ENCODE measurements around the gene LORICRIN.

LORICRIN gene

DNA sequence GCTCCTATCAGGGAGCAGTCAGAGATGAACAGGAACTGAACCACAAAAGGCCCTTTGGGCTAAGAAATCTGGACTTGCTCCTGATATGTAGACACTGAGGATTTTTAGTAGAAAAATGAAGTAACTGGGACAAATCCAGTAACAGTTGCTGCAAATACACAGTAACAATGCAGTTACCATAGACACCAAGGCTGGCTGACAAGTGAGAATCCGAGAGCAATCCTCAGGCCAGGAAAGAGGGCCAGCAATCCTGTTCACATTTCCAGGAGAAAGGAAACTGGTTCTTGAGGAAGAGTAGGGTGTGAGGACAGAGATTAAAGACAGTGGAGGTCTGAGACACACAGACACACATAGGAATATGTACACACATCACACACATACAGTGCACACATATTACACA is 9.3 kb upstream of the LORICRIN start:
- DNase-seq (ENCODE audit: low spot score): no peak

GRCh38 chr1:153251087-153251486 is 8.4 kb upstream of the LORICRIN start:
- DNase-seq (ENCODE audit: low spot score): no peak

GRCh38 chr1:153251562-153251961 is 7.9 kb upstream of the LORICRIN start:
- no peak for DNase-seq (ENCODE audit: low spot score)

DNA sequence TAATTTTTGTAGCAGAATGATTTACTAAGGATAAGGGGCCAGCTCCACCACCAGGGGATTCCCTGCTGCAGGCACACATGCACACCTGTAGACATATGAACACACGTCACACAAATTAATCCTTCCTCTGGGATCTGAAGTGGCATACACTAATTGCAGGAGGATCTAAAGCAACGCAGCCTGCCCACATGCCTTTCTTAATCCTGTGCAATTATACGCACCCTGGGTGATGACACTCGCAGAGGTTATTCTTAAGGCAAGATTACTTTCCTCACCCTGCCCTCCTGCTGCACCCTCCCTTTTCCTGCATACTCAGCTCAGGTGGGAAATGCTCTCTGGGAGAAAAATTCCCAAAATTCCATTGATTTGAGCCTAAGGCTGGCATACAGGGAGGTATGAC is 7.5 kb upstream of the LORICRIN start:
- no peak for DNase-seq (ENCODE audit: low spot score)

- no peak for DNase-seq (ENCODE audit: low spot score)
Observed at GRCh38 chr1:153253076-153253475, 6.4 kb upstream of the LORICRIN start.

DNA sequence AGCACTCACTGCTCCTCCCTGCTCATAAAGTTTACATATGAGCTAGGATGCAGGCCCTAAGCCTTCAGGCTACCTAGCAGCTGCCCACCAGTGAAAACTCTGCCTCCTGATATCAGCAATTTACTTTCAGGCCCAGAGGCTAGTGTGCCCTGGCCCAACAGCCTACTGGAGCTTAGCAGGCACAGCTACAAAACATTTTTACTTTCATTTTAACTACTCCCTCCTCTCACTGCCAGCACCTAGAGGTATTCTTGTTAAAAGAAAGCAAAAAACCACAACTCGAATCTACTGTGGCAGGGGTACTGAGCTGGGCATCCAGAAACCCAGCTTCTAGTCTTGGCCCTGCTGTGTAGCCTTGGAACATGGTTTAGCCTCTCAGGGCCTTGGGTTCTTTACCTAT is 5.8 kb upstream of the LORICRIN start:
- no peak for DNase-seq (ENCODE audit: low spot score)

DNA sequence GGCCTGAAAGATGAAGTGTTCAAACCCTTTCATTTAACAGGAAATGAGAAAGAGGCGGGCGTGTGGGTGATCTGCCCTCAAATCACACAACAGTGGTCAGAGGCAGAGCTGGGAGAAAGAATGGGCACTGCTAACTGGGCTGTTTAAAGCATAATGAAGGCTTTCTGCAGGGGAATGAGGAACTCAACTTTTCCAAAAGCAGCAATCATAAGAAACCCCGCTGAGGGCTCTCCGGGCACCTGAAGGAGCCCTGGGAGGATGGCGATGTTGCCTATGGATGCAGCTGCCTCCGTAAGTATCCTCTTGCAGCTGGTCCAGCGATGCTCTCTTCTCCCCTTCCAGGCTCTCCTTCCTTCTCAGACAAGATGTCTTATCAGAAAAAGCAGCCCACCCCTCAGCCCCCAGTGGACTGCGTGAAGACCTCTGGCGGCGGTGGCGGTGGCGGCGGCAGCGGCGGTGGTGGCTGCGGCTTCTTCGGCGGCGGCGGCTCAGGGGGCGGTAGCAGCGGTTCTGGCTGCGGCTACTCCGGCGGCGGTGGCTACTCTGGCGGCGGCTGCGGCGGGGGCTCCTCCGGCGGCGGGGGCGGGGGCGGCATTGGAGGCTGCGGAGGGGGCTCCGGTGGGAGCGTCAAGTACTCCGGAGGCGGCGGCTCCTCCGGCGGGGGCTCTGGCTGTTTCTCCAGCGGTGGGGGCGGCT is 1.2 kb downstream of the LORICRIN start:
- no peak for DNase-seq (ENCODE audit: low spot score)

DNA sequence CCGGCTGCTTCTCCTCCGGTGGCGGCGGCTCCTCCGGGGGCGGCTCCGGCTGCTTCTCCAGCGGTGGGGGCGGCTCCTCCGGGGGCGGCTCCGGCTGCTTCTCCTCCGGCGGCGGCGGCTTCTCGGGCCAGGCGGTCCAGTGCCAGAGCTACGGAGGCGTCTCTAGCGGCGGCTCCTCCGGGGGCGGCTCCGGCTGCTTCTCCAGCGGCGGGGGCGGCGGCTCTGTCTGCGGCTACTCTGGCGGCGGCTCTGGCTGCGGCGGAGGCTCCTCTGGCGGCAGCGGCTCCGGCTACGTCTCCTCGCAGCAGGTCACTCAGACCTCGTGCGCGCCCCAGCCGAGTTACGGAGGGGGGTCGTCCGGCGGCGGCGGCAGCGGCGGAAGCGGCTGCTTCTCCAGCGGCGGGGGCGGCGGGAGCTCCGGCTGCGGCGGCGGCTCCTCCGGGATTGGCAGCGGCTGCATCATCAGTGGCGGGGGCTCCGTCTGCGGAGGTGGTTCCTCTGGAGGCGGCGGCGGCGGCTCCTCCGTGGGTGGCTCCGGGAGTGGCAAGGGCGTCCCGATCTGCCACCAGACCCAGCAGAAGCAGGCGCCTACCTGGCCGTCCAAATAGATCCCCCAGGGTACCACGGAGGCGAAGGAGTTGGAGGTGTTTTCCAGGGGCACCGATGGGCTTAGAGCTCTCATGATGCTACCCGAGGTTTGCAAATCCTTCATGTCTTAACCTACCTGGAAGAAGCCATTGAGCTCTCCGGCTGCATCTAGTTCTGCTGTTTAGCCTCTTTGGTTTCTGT is 2.0 kb downstream of the LORICRIN start:
- no peak for DNase-seq (ENCODE audit: low spot score)

- DNase-seq (ENCODE audit: low spot score): no peak
Observed at GRCh38 chr1:153262070-153262366, 2.5 kb downstream of the LORICRIN start.

- DNase-seq (ENCODE audit: low spot score): no peak
Observed at GRCh38 chr1:153262462-153263157, 3.1 kb downstream of the LORICRIN start.

GRCh38 chr1:153265457-153265856 is 6.0 kb downstream of the LORICRIN start:
- DNase-seq (ENCODE audit: low spot score): no peak

GRCh38 chr1:153271711-153272110 is 12.2 kb downstream of the LORICRIN start:
- no peak for DNase-seq (ENCODE audit: low spot score)

- no peak for DNase-seq (ENCODE audit: low spot score)
Observed at GRCh38 chr1:153272186-153272585, 12.7 kb downstream of the LORICRIN start.

DNA sequence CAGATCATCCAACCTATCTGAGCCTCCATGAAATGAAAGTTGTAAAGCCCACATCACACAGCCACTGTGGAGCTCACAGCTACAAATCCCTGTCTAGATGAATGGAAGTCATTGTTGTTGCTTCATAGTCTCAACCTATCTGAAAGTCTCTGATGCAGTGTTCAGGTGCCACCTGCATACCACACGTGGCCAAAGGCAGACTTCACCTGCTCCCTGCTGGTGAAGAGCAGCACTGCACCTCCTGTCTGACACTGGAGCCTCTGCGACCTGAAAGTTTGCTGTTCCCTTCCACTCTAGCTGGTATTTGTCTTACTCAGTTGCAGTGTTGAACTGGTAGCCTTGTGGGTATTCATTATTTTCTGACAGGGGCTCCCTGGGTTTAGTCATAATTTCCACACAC is 18.4 kb downstream of the LORICRIN start:
- no peak for DNase-seq (ENCODE audit: low spot score)

DNA sequence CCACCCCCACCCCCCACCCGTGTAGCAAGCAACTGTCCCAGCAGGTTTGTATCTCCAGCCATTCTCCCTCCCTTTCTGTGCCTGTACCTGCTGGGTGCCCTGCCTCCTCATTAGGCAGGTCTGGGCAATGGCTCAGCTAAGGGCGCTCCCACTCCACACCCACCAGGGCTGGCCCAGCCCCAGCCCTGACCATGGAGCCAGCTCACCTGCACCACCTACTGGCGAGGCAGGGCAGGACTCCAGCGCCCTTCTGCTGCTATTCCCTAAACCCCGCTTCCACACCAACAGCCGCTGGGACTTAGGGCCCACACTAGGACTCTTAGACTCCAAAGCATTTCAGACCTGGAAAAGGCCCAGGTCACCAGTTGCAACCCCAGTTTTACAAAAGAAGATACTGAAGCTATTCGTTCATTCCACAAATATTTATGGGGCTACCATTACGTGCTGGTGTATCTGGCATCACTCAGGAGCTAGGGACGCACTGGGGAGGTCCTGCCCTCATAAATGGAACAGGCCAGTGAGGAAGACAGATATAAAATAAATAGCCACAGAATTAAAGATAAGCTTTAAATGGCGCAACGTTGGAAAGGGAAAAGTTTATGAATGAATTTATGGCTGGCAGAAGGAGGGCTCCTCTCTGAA is 29.3 kb downstream of the LORICRIN start:
- no peak for DNase-seq (ENCODE audit: low spot score)

DNA sequence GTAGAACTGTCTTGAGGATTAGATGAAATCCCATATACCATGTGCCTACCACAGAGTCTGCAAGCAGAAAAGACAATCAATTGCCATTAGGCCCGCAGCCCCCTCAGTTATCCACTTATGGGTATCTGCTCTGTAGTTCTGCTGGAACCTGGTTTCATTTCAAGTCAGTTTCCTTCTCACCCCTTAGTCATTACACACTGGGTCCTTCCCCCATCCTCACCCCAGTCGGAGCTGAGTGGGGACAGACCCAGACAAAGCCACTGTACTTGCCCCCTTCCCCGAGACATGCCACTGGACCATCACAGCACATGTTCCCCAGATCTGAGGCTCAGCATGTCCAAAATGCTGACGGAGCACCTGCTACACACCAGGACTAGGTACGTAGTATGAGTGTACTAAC is 32.0 kb downstream of the LORICRIN start:
- DNase-seq (ENCODE audit: low spot score): no peak

- DNase-seq (ENCODE audit: low spot score): no peak
Observed at GRCh38 chr1:153292185-153292584, 32.7 kb downstream of the LORICRIN start.

DNA sequence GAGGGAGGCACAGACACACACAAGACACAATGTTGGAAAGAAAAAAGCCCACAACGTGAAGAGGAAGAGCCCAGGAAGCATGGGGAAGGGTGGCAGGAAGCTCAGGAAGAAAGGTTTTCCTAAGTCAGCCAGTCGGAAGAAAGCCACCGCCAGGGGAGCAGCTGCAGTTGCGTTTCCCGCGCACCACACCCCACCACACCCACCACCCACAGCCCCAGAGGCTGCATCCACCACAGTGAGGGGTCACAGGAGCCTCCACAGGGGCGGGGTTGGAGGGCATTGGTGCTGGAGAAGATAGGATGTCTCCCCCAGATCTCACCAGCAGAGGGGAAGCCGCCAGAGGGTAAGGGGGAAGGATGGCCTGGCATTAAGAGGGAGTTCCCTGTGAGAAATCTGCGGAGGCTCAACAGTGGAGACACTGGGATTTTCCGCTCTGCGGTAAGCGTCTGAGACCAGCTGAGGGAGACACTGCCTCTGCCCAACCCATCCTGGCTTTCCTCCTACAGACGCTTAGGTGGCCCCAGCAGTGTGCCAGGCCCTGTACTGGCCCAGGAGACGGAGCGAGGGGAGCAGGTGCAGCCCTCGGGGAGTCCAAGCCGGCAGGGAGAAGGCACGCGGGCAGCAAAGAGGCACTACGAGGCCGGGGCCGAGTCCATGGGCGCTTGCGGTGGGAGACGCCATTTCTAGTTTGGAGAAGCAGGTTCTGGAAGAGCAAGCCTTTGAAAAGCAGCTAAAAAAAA is 33.4 kb downstream of the LORICRIN start:
- no peak for DNase-seq (ENCODE audit: low spot score)

GRCh38 chr1:153293480-153293775 is 33.9 kb downstream of the LORICRIN start:
- DNase-seq (ENCODE audit: low spot score): no peak

DNA sequence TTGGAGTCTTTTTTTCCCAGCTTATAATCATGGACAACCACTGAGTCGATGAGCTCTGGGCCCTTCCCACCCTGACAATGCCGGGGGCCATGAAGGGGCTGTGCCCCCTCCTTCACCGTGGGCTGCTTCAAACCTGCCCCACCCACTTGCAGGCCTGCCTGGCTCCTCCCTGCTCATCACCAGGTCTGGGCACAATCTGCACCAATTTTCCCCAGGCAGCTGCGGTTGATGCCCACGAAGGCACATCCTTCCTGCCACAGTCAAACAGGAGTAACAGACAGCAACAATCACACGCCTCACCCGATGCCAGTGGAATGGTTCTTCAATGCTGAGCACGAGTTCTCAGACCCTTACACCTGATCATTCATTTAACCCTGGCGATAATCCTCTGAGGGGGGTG is 34.4 kb downstream of the LORICRIN start:
- no peak for DNase-seq (ENCODE audit: low spot score)

GRCh38 chr1:153302308-153302707 is 42.8 kb downstream of the LORICRIN start:
- DNase-seq (ENCODE audit: low spot score): no peak

DNA sequence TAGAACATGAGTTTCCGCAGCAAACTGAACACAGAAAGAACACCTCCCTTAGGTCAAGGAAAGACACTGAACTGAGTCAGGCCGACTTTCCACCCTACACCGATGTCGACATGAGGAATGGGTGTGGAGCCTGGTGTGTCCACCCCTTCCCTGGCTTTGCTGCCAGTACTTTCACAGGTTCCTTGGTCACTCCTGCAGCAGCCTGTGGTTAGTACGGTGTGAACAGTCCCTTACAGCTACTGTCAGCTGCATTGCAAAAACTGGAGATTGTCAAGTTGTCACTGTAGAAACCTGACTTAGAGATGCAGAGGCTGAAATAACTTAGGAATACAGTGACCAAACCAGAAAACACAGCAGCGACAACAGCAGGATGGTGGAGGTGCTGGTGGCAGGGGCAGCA is 46.2 kb downstream of the LORICRIN start:
- no peak for DNase-seq (ENCODE audit: low spot score)

Data from RKO (cell line).